ENCODE measurements around the gene DRD2. TPM values are rescaled to one million over a fixed set of nuclear protein-coding genes. Genes with fewer than 3 reads are reported as not detected.

DRD2 gene
- total RNA-seq, 1 experiment from 2014 or later, result 4.3 TPM

DNA sequence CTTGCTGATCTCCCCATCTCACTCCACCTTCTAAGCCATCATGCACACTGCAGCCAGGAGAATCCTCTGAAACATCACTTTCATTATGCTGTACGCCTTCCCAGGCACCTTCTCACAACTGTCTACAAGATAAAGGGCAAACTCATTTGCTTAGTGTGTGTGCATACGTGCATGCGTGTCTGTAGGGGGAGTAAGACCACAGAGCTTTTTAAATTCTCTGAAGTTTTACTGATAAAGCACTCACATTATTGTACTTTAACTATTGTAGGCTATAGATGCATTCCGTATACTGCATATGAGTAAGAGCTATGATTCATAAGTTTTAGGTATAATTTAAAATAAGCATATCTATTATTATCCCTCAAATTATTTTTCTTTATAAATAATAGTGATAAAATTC is 102.9 kb downstream of the DRD2 start:
- DNase-seq (ENCODE audit: low read depth), result no peak

DNA sequence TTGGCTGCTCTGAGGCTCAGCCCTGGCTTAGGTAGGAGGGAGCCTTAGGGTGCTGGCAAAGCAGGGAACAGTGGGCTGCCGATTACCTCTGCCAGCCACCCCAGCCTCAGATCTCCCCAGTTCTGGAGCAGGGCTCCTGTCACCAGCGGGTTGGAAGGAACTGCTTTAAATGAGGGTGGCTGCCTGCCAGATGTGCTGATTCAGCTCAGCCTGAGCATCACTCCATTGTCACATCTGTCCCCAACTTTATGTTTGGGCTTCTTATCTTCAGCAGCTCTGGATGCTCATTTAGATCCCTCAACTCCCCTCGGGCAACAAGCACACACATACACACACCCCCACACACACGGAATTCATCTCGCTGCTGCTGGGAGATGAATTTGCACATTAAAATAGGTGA is 104.6 kb downstream of the DRD2 start:
- DNase-seq (ENCODE audit: low read depth), result peak; percentile 27

- no peak for DNase-seq (ENCODE audit: low read depth)
Observed at GRCh38 chr11:113369411-113369810, 105.8 kb downstream of the DRD2 start.

GRCh38 chr11:113365895-113366294 is 109.3 kb downstream of the DRD2 start:
- no peak for DNase-seq (ENCODE audit: low read depth)

- no peak for DNase-seq (ENCODE audit: low read depth)
Observed at GRCh38 chr11:113363996-113364641, 111.1 kb downstream of the DRD2 start.

- no peak for DNase-seq (ENCODE audit: low read depth)
Observed at GRCh38 chr11:113363406-113363805, 111.8 kb downstream of the DRD2 start.

Other genes with a start within 250 kb of the DRD2 start
- 6.7 and 19.2 TPM in 2 replicates for gene TTC12, start 160.8 kb downstream of the DRD2 start, total RNA-seq (2014; rRNA removed; shearing (Covaris generic))
- not detected in 2 replicates for gene ANKK1, start 87.6 kb downstream of the DRD2 start, total RNA-seq (2014; rRNA removed; shearing (Covaris generic))
- gene TMPRSS5, start 230.9 kb upstream of the DRD2 start, total RNA-seq (2014; rRNA removed; shearing (Covaris generic)), result 0.12 and 0.67 TPM in 2 replicates

Measured in M059J (cell line).